HG02943 (cell line): ENCODE results near the gene ME3.

Experiments
- ATAC-seq: cut with Tn5 transposase; IDR thresholded peaks from one replicate; pipeline ENCODE4 v1.9.1; 2021; ENCODE audit warnings: mild to moderate bottlenecking, low read depth, moderate library complexity; ENCODE audit not compliant: unreplicated experiment

The ME3 gene

GRCh38 chr11:86500500-86501140 lies 171.8 kb downstream of the ME3 start:
- no peak for ATAC-seq

GRCh38 chr11:86499723-86500129 lies 172.7 kb downstream of the ME3 start:
- ATAC-seq: no peak

DNA sequence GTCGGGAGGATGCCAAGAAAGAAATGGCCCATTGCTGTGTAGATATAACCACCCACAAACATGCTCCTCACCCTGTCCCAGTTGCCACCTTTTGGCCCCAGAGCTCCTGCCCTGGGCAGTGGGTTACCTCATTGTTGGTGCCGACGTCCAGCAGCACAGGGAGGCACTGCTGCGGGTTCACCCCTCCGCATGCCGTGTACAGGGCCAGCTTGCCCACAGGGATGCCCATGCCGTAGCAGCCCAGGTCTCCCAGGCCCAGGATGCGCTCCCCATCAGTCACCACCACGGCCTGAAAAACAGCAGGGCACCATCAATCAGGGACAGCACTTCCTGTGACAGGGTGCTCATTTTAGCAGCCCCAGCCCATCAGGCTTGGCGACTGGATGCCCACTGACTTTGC lies 174.6 kb downstream of the ME3 start:
- no peak for ATAC-seq

DNA sequence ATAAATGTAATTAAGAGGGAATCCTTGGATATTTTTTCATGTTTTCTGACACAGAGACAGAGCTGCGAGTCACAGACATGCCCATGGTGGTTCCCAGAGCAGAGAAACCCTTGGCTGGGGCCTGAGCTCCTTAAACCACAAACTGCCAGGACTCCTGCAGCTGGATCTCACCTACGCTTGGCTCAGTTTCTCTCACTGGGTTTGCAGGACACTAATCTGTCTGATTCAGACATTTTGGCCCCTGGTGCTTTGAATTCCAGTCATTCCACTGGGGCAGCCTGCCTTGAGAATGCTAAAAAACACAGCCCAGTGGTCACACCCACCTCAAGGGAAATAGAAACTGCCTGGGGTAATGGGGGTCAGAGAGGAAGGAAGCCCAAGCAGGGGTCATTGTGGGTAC lies 175.1 kb downstream of the ME3 start:
- no peak for ATAC-seq

DNA sequence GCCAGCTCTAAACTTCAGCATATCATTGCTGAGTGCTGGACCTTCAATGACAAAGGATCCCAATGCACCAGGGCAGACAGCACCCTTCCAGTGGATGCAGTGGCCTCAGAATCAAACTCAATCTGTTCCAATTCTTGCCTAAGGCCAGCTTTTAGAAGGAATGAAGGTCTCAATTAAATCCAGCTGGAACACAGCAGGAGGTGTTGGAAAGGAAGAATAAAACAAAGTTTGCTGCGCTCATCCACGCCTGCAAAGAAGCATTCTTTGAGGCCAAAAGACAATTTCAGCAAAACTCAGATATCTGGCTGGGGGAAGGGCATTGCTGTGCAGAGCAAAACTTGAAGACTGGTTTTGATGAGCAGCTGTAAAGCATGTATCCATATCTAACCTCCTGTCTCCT lies 177.1 kb downstream of the ME3 start:
- ATAC-seq: no peak

- no peak for ATAC-seq
These were observed 179.9 kb downstream of the ME3 start for GRCh38 chr11:86492370-86493010.

GRCh38 chr11:86491027-86491426 lies 181.4 kb downstream of the ME3 start:
- ATAC-seq: no peak

DNA sequence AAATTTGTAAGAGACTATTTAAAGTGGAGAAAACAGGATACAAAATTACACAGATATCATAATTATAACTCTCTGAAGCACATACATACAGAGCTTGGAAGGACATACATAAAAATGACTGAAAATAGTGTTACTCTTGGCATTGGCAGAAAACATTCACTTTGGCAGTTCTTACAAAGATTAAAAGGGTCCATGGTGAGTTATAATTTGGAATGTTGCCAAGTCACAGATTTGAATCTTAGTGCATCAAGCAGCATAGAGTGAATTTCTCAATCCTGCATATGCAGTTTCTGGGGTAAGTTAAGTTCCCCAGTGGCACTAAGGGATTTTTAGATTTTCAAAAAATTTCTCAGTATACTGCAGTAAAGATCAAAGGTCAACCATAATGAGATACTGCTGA lies 181.8 kb downstream of the ME3 start:
- ATAC-seq: no peak

DNA sequence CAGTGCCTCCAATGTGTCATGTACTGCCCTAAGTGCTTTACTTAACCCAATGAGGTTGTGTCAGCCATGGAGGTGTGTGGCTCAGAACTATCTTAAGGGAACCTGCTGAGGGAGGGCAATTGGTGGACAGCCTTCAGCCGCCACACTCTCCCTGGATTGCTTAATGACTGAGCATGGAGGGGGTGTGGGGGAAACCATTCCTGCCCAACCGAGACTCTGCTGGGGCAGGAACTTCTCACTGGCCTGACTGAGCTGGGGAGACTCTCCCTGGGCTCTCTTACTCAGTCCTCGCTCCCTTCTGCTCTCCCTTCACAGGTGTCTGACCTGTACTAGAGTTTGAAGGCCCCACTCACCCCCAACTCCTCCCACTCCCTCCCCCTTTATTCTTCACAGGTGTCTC lies 183.0 kb downstream of the ME3 start:
- ATAC-seq: no peak

DNA sequence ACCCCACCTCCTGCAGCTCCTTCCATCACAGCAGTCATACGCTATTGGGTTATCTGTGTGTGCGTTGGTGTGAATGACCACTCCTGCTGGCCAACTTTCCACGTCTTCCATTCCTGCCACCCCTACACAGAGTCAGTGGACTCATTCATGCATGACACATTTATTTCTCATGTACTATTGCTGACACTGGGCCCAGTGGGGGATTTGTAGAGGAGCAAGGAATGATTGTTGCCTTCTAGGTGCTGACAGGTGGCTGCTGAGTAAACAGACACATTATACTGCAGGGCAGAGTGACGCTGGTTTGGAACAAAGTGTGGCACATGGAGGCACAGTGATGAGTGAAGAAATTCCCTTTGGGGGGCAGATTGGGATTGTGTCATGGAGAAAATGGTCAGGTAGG lies 183.9 kb downstream of the ME3 start:
- no peak for ATAC-seq

GRCh38 chr11:86487671-86488070 lies 184.7 kb downstream of the ME3 start:
- no peak for ATAC-seq

DNA sequence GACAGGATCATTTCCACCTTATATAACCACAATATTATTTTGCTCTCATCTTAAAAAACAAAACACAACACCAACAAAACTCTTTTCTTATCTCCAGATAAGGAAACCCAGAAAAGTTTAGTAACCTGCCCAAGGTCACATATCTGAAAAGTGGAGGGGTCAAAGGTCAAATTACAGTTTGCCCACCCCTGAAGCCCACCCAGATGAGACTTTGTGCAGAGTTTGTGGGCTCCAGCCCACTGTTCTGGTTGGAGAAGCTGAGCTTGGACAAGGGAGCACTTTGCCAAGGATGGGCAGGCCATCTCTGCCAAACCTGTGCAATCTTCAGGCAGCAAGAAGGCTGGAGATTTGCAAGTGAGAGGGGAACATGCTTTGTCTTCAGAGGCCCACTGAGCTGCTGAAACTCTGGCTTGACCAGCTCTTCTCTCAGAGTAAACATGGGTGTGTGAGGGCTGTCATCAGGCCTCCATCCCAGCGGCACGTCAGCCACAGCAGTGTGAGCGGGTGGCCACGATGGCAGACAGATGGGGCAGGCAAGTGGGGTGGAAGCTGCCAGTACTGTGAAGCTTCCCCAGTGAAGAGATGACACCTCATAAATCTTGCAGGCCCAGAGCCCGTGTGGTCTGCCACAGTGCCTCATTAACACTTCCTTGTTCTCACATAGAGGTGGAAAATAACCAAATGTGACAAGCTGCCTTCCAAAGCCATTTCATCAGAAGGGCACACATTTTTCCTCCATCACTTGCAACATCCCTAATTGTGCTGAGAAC lies 186.0 kb downstream of the ME3 start:
- no peak for ATAC-seq

- no peak for ATAC-seq
These were observed 187.6 kb downstream of the ME3 start for GRCh38 chr11:86484795-86485166.

GRCh38 chr11:86483940-86484794 lies 188.2 kb downstream of the ME3 start:
- ATAC-seq: no peak

DNA sequence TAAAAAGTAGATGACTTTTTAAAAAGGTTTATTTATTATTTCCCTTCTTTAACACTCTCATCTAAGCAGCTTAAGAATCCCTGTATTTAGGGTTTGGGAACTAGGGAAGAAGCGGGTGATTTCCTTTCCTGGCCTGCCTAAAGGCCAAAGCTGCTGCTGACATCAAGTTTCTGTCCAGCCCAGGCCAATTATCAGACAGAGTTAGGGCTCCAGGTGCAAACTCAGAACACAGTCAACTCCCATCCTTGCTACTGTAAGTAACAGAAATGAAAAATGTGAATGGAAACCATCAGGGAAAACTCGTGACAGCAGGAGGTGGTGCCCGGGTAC lies 188.8 kb downstream of the ME3 start:
- no peak for ATAC-seq

GRCh38 chr11:86482692-86483091 lies 189.7 kb downstream of the ME3 start:
- ATAC-seq: no peak

DNA sequence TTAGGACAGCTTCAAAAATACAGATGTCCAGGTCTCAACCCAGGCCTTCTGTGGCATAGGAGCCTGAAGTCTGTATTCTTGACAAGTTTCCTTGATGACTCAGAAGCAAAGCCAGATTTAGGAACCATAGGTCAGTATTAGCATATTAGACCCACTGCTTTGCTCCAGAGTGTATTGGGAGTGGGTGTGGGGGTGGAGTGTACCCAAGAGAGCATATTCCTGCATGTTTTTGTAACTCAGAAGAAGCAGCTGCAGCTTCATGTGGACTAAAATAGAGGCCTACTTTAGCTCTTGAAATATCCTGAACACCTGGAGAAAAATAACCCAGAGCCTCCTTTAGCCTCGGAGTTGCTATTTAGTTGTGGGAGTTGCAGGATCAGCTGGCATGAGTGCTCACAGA lies 191.0 kb downstream of the ME3 start:
- no peak for ATAC-seq

DNA sequence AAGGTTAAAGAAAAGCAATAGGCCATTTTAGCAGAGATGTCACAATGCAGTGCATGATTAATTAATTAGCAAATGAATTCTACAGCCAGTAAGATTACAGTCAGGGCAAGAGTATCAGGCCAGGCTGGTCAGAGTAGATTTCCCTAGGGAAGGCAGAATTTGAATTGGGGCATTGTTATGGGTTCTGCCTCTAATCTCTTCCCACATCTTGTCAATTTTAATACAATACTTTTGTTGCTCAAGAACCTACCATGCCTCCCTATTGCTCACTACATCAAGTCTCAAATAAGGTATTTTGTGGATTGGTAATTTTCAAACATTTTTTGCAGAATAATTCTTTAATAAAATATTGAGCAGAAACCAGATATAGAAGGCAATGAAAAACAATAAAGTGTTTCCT lies 194.1 kb downstream of the ME3 start:
- no peak for ATAC-seq

GRCh38 chr11:86477495-86478155 lies 194.8 kb downstream of the ME3 start:
- ATAC-seq: no peak

DNA sequence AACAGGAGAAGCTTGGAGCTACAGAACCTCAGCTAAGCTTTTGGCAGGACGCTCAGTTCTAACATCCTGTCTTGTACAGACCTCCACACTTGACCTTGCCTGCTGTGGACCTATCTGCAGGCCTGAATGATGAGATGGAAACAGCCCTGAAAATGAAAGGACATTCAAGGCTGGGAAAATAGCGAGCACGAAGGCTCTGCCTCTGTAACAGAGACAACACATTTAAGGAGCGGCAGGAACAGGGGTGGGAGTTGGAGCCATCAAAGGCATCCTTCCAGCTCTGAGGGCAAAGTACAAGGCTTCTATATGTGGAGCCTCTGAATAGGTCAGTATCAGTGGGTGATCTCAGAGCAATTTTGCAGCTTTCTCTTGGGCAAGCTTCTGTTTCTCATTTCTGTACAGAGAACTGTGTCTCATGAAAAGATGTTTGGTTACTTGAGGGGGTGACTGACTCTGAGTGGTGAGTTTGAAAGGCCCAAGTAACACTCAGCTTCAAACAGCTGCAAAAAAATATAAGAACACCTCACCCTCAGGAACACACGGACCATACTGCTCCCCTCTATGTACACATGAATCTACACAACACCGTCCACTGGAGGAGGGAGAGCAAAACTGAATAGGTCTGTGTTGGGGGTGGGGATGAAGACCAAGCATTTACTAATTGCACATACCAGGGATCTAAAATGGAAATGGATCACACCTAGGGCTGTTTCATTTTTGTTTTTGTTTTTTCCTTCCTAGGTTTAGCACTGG lies 196.1 kb downstream of the ME3 start:
- no peak for ATAC-seq
